Keratinocyte (primary cell): Measurements from ENCODE around the gene TBC1D5. TPM values are rescaled to one million over a fixed set of nuclear protein-coding genes. Genes with fewer than 3 reads are reported as not detected.

Experiments used
- DNase-seq: peaks from one replicate; pipeline ENCODE4 v3.0.0-alpha.2; 2011; ENCODE audit warnings: low read depth, missing footprints, low spot score
- FAIRE-seq: peaks from 2 replicates; lab custom pipeline; 2011; peaks lifted over from hg19 to GRCh38; lab: Jason Lieb, UNC
- H2AFZ ChIP-seq: 2 replicates; pipeline ENCODE4 v1.6.0; 2012; ENCODE audit warnings: low read length, control low read depth, inconsistent platforms; ENCODE audit not compliant: control insufficient read depth
- H3K27ac ChIP-seq: 2 replicates; pipeline ENCODE4 v1.5.1; 2011; ENCODE audit warnings: low read length; ENCODE audit not compliant: control insufficient read depth, insufficient read depth
- H3K27me3 ChIP-seq: 3 replicates; pipeline ENCODE4 v1.6.0; 2011; ENCODE audit warnings: low read length; ENCODE audit not compliant: control insufficient read depth, insufficient read depth; ENCODE audit errors: extremely low read depth
- H3K36me3 ChIP-seq, 2 experiments: 2 replicates in 1 of 2; 3 replicates in 1 of 2; pipeline ENCODE4 v1.5.1; 2011; ENCODE audit warnings: low read length in 2 of 2, mild to moderate bottlenecking in 1 of 2; ENCODE audit not compliant: control insufficient read depth in 2 of 2, insufficient read depth in 2 of 2; ENCODE audit errors: extremely low read depth in 1 of 2
- H3K4me1 ChIP-seq: 3 replicates; pipeline ENCODE4 v1.5.1; 2011; ENCODE audit warnings: low read length; ENCODE audit not compliant: control insufficient read depth, insufficient read depth; ENCODE audit errors: extremely low read depth
- H3K4me2 ChIP-seq: 3 replicates; pipeline ENCODE4 v1.6.0; 2011; ENCODE audit warnings: low read depth, low read length; ENCODE audit not compliant: control insufficient read depth, insufficient read depth; ENCODE audit errors: extremely low read depth
- H3K4me3 ChIP-seq, 3 experiments: fragments of 200-600 bp in 1 of 3; sonication (generic) in 1 of 3; 2 replicates in 2 of 3; 3 replicates in 1 of 3; pipeline ENCODE4 v1.5.1; 2011 to 2016; ENCODE audit warnings: low read length in 3 of 3, mild to moderate bottlenecking in 3 of 3, control low read depth in 2 of 3, inconsistent platforms in 1 of 3, low read depth in 1 of 3, mixed read lengths in 1 of 3, mixed run types in 1 of 3, moderate library complexity in 1 of 3; ENCODE audit not compliant: control insufficient read depth in 2 of 3, insufficient read depth in 2 of 3; ENCODE audit errors: extremely low read depth in 1 of 3
- H3K79me2 ChIP-seq: 2 replicates; pipeline ENCODE4 v1.6.0; 2012; ENCODE audit warnings: low read length; ENCODE audit not compliant: control insufficient read depth, insufficient read depth
- H3K9ac ChIP-seq: 3 replicates; pipeline ENCODE4 v1.6.0; 2011; ENCODE audit warnings: low read length; ENCODE audit not compliant: control insufficient read depth, insufficient read depth; ENCODE audit errors: extremely low read depth
- H3K9me1 ChIP-seq: 3 replicates; pipeline ENCODE4 v1.6.0; 2011; ENCODE audit warnings: low read length; ENCODE audit not compliant: control insufficient read depth, insufficient read depth; ENCODE audit errors: extremely low read depth
- H3K9me3 ChIP-seq: 2 replicates; pipeline ENCODE4 v1.5.1; 2012; ENCODE audit warnings: low read depth, low read length; ENCODE audit not compliant: control insufficient read depth
- H4K20me1 ChIP-seq: 3 replicates; pipeline ENCODE4 v1.6.0; 2011; ENCODE audit warnings: low read length; ENCODE audit not compliant: control insufficient read depth, insufficient read depth; ENCODE audit errors: extremely low read depth
- CTCF ChIP-seq, 3 experiments: IDR thresholded peaks in 1 of 3; conservative IDR thresholded peaks in 1 of 3; optimal IDR thresholded peaks in 1 of 3; 2 replicates in 2 of 3; 3 replicates in 1 of 3; pipeline versions ENCODE3 to v1.5.1; 2011; ENCODE audit warnings: low read length in 3 of 3, mild to moderate bottlenecking in 3 of 3, moderate library complexity in 2 of 3, control low read depth in 1 of 3, inconsistent platforms in 1 of 3; ENCODE audit not compliant: insufficient read depth in 2 of 3; ENCODE audit errors: extremely low read depth in 1 of 3
- EZH2 ChIP-seq: IDR thresholded peaks from one replicate; pipeline ENCODE4 v1.6.1; 2012; ENCODE audit warnings: inconsistent platforms, mild to moderate bottlenecking, low read length, moderate library complexity
- dilution Hi-C: fragments of 300-500 bp; cut with MboI; formaldehyde crosslinking; loops from one replicate; pipeline ENCODE4 v1.7.0; 2020; ENCODE audit warnings: low sequenced_read_pairs; ENCODE audit not compliant: extremely low pct_ligation_motif_present
- polyA plus RNA-seq, 5 experiments: library from polyadenylated mRNA; depleted of rRNA in 3 of 5; stranded (reverse) in 3 of 5; stranded (forward) in 1 of 5; unstranded in 1 of 5; fragments of >200 nt; gene quantifications; 1 replicate in 1 of 5; 2 replicates in 3 of 5; 3 replicates in 1 of 5; pipeline versions ENCODE4 v1.2.1 to v1.2.3, GENCODE V29; 2011 to 2012; ENCODE audit warnings: missing spikeins in 2 of 5, low read depth in 1 of 5, low replicate concordance in 1 of 5

TBC1D5 gene
- polyA plus RNA-seq, 1 donor (not counting 4 experiments of a cell fraction or from before 2014, with no cell fraction given), result 25.8 TPM

- Histone ChIP-seq H3K27me3 (no peaks in the 10 kb centered on the region), H3K4me1 (no peaks in the 10 kb centered on the region), H3K27ac (no peak overlapping the region), H3K9me3 (no peaks in the 10 kb centered on the region), H3K9ac (no peak overlapping the region), H3K9me1 (no peaks in the 10 kb centered on the region), H4K20me1 (no peaks in the 10 kb centered on the region), H3K4me3 (no peak overlapping the region), H3K36me3 (no peaks in the 10 kb centered on the region), H3K79me2 (no peaks in the 10 kb centered on the region), H2AFZ (no peak overlapping the region), H3K4me2 (no peak overlapping the region)
- DNase-seq, result no peak
- FAIRE-seq, result no peak
- TF ChIP-seq CTCF (optimal IDR thresholded peaks at IDR 0.05 in 1 of 3, IDR thresholded peaks at IDR 0.05 in 1 of 3, conservative IDR thresholded peaks at IDR 0.05 in 1 of 3; ENCODE audit: extremely low read depth in 1 of 3, insufficient read depth in 2 of 3, low read length in 3 of 3) (no peak), EZH2 (no peak)
- dilution Hi-C loops, result no loop called here
These were observed 299.9 kb downstream of the TBC1D5 start for GRCh38 chr3:17442332-17443049.

- H3K9ac ChIP-seq, result no peak overlapping the region
- H4K20me1 ChIP-seq, result no peaks in the 10 kb centered on the region
- FAIRE-seq, result no peak
- no peaks in the 10 kb centered on the region for H3K79me2 ChIP-seq
- dilution Hi-C loops, result no loop called here
- no peak for DNase-seq
- H3K9me3 ChIP-seq, result no peaks in the 10 kb centered on the region
- no peaks in the 10 kb centered on the region for H3K27me3 ChIP-seq
- no peaks in the 10 kb centered on the region for H3K9me1 ChIP-seq
- H2AFZ ChIP-seq, result no peak overlapping the region
- H3K36me3 ChIP-seq, result no peaks in the 10 kb centered on the region
- no peak overlapping the region for H3K27ac ChIP-seq
- H3K4me1 ChIP-seq, result no peaks in the 10 kb centered on the region
- H3K4me2 ChIP-seq, result no peak overlapping the region
- no peak overlapping the region for H3K4me3 ChIP-seq
- TF ChIP-seq EZH2 (no peak), CTCF (optimal IDR thresholded peaks at IDR 0.05 in 1 of 3, IDR thresholded peaks at IDR 0.05 in 1 of 3, conservative IDR thresholded peaks at IDR 0.05 in 1 of 3; ENCODE audit: extremely low read depth in 1 of 3, insufficient read depth in 2 of 3, low read length in 3 of 3) (no peak)
These were observed 308.6 kb downstream of the TBC1D5 start for GRCh38 chr3:17433876-17434275.
